Epithelial cell of proximal tubule (primary cell): Measurements from ENCODE around the gene AIG1. TPM values are rescaled to one million over a fixed set of nuclear protein-coding genes. Genes with fewer than 3 reads are reported as not detected.

Experiments
- DNase-seq: peaks from one replicate; pipeline ENCODE4 v3.0.0-alpha.2; 2011; ENCODE audit warnings: low read depth
- H3K4me3 ChIP-seq: 2 replicates; pipeline ENCODE4 v1.5.1; 2011; ENCODE audit warnings: low read depth, mild to moderate bottlenecking, low read length
- total RNA-seq: library from RNA; depleted of rRNA; stranded (reverse); fragments of >200 nt; gene quantifications from 2 replicates; pipeline ENCODE4 v1.2.3, GENCODE V29; 2015
- TF ChIP-seq, protein P1 (sequence below): conservative IDR thresholded peaks from 2 replicates; pipeline ENCODE4 v1.5.1; 2012; ENCODE audit warnings: low read depth, mild to moderate bottlenecking, low read length

The AIG1 gene
- total RNA-seq, 1 donor from 2014 or later = 40.8 TPM

DNA sequence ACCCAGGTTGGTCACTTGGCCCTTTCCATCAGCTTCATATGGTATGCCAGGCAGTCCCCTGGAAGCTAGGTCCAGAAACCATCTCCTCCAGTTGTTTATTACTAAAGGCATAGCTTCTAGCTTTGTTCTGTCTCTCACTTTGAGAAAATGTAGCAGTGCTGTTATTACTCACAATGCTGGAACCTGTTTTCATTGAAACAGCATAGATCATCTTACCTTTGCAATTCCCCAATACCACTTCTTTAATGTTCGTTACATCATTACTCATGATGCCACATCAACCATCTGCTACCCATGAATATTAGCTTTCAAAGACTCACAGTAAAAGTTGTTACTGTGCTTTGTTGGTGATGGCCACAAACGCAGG lies 301.5 kb downstream of the AIG1 start:
- TF ChIP-seq, protein P1, sequence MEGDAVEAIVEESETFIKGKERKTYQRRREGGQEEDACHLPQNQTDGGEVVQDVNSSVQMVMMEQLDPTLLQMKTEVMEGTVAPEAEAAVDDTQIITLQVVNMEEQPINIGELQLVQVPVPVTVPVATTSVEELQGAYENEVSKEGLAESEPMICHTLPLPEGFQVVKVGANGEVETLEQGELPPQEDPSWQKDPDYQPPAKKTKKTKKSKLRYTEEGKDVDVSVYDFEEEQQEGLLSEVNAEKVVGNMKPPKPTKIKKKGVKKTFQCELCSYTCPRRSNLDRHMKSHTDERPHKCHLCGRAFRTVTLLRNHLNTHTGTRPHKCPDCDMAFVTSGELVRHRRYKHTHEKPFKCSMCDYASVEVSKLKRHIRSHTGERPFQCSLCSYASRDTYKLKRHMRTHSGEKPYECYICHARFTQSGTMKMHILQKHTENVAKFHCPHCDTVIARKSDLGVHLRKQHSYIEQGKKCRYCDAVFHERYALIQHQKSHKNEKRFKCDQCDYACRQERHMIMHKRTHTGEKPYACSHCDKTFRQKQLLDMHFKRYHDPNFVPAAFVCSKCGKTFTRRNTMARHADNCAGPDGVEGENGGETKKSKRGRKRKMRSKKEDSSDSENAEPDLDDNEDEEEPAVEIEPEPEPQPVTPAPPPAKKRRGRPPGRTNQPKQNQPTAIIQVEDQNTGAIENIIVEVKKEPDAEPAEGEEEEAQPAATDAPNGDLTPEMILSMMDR = no peak
- DNase-seq = no peak
- no peak overlapping the region for H3K4me3 ChIP-seq

DNA sequence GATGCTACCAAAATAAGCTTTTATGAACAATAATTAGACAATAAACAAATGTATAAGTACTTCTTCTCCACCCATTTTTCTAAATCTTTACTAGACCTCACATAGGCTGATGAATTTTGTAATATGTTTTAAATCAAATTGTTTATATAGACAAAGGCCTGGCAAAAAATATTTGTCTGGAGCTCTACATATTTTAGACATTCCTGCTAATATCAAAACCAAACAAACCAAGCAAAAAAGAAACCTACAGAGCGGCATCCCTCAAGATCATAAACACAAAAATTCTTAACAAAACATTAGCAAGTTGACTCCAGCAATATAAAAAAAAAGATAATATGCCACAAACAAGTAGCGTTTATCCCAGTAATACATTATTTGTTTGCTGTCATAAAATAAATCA lies 302.6 kb downstream of the AIG1 start:
- H3K4me3 ChIP-seq = no peak overlapping the region
- TF ChIP-seq, protein P1 = no peak
- DNase-seq = no peak

DNA sequence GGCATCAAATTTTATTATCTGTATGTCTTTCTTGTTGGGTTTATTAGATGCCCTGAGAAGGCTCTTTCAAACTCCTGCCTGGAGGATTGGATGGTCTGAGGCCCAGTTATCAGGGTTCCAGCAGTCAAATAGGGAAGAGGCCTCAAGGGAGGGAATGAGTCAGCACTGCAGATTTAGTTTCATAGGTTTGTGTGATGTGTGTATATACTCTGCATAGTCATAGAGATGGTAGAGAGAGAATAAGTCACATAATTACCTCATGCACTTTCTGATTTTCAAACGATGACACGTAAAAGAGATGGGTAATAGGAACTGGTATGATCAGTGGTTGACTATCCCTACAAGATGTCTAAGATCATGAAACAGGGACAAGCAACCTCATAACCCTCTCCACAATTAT lies 307.7 kb downstream of the AIG1 start:
- TF ChIP-seq, protein P1 = no peak
- no peak overlapping the region for H3K4me3 ChIP-seq
- DNase-seq = no peak

DNA sequence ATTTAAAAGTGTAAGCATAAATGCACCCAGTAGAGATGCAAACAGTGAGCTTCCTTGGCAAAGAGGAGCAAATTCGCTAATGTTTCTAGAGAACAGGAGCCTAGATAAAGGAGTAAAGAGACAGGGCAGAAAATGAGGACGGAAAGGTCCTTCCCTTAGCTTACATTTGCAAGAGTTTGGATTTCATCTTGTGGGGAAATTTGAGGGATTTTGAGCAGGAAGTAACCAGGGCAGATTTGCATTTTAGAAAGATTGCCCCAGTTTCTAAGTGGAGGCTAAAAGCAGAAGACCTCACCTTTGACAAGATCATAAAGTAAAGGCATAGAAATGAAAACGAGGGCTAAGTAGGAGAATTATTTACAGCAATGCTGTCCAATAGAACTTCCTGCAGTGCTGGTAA lies 309.3 kb downstream of the AIG1 start:
- DNase-seq = no peak
- TF ChIP-seq, protein P1 = no peak
- no peak overlapping the region for H3K4me3 ChIP-seq

DNA sequence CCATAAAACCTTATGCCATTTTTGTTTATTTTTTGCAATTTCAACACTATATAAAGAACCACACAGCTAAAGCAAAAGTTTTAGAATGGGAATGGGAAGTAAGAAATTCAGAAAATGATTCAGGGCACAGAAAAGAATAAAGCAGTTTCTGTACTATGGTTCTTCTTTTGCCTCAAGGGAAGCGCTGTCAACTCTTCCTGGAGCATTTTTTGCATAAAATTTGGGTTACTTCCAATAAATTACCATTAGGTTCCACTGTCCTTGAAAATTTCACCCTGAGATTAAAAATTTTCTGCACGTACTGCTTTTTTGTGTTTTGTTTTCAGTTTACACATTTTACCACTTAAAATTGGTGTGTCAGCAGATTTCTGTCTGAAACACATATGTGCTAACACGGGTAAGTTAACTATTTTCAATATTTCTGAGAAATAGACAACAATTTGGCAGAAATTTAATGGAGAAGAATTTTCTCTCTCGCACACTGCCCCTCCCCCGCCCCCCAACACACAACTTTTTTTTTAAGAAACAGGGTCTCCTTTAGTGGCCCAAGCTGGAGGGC lies 310.2 kb downstream of the AIG1 start:
- no peak for DNase-seq
- TF ChIP-seq, protein P1 = no peak
- H3K4me3 ChIP-seq = no peak overlapping the region

DNA sequence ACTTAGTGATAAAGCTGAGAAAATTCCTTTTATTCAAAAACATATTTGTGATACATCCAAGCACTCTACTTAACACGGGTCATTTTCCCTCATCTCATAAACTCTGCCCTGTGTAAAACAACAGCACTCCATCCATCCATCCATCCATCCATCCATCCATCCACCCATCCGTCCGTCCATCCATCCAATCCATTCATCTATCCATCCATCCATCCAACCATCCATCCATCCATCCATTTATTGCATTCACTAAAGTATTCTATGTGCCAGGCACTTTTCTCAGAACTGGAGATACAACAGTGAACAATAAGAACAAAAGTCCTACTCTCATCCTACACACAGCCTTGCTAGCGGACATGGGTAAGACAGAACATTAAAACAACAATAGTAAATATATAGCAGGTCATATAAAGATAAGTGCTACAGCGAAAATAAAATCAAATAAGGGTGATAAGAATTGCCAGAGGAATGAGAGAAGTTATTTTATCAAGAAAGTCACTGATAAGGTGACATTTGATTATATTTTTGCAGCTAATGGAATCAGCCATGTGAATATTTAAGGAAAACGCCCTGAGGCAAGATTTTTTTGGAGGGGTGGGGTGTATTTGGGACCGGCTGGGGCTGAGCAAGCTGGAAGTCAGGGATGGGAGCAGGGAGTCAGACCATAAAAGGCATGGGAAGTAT lies 311.7 kb downstream of the AIG1 start:
- TF ChIP-seq, protein P1 = no peak
- no peak for DNase-seq
- H3K4me3 ChIP-seq = no peak overlapping the region

DNA sequence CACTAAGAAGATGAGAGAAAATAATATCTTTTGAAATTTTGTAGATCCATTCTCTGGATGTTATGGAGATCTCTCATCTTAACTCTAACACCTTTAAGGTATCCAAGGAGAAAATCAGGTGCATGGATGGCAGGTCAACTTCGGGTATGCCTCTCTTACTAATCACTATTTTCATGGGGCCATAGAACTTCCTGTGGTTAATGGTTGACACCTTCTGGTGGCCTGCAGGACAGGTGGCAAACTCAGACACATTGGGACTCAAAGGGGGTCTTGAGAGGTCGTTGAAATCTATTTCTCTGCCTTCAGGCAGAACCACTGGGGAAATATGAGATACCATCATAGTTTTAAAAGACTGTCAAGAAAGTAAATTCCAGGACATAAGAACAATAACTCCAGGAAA lies 313.3 kb downstream of the AIG1 start:
- TF ChIP-seq, protein P1 = no peak
- DNase-seq = no peak
- H3K4me3 ChIP-seq = no peak overlapping the region
